OCI-LY7 (cell line): ENCODE data around the gene ZNF318. TPM values are rescaled to one million over a fixed set of nuclear protein-coding genes. Genes with fewer than 3 reads are reported as not detected.

Experiments used
- BruUV-seq: library from RNA; stranded (reverse); fragments of 400-500 nt; replicated peaks from 2 replicates; lab custom pipeline; 2021; lab: Mats Ljungman, UMichigan
- CTCF ChIA-PET: fragments of 300-600 bp; sonication (Branson Sonifier 250); formaldehyde crosslinking; loops from one replicate; lab custom pipeline; 2022; ENCODE audit warnings: antibody characterized with exemption; ENCODE audit not compliant: unreplicated experiment; lab: Charles Lee
- POLR2A ChIA-PET: fragments of 300-600 bp; sonication (Branson Sonifier 250); formaldehyde crosslinking; loops from one replicate; lab custom pipeline; 2022; ENCODE audit warnings: antibody characterized with exemption; lab: Charles Lee
- DNase-seq: peaks from one replicate; pipeline ENCODE4 v3.0.0-alpha.2; 2015; ENCODE audit warnings: low spot score
- H2AFZ ChIP-seq: fragments of 200-600 bp; sonication (generic), shearing (Covaris generic); 2 replicates; pipeline ENCODE4 v1.6.1; 2014; ENCODE audit warnings: mild to moderate bottlenecking, antibody characterized with exemption, low read length, moderate library complexity
- H3K27ac ChIP-seq: fragments of 200-600 bp; sonication (generic); 2 replicates; pipeline ENCODE4 v1.5.1; 2014; ENCODE audit warnings: mixed run types, low read depth, mild to moderate bottlenecking, moderate library complexity, low read length, inconsistent platforms; ENCODE audit not compliant: poor library complexity, severe bottlenecking
- H3K36me3 ChIP-seq: fragments of 200-600 bp; sonication (generic); 2 replicates; pipeline ENCODE4 v1.6.1; 2014; ENCODE audit warnings: mild to moderate bottlenecking, antibody characterized with exemption, low read length, moderate library complexity, mixed read lengths; ENCODE audit not compliant: insufficient read depth
- H3K4me1 ChIP-seq: fragments of 200-600 bp; sonication (generic); 2 replicates; pipeline ENCODE4 v1.5.1; 2014; ENCODE audit warnings: mild to moderate bottlenecking, low read length; ENCODE audit not compliant: insufficient read depth, poor library complexity, severe bottlenecking
- H3K4me2 ChIP-seq: fragments of 200-600 bp; sonication (generic); 2 replicates; pipeline ENCODE4 v1.6.1; 2014; ENCODE audit warnings: mild to moderate bottlenecking, low read length
- H3K4me3 ChIP-seq: fragments of 200-600 bp; sonication (generic); 2 replicates; pipeline ENCODE4 v1.5.1; 2014; ENCODE audit warnings: mild to moderate bottlenecking, low read depth, low read length; ENCODE audit not compliant: poor library complexity, severe bottlenecking
- H3K79me2 ChIP-seq: fragments of 200-600 bp; sonication (generic); 2 replicates; pipeline ENCODE4 v1.6.1; 2016; ENCODE audit warnings: low read depth, mild to moderate bottlenecking, low read length, moderate library complexity, mixed read lengths; ENCODE audit not compliant: insufficient read depth
- H3K9me2 ChIP-seq: fragments of 200-600 bp; sonication (generic); 2 replicates; pipeline ENCODE4 v1.6.1; 2016; ENCODE audit warnings: mild to moderate bottlenecking, low read length, mixed read lengths; ENCODE audit not compliant: insufficient read depth
- H3K9me3 ChIP-seq: fragments of 200-600 bp; sonication (generic); 2 replicates; pipeline ENCODE4 v1.6.1; 2014; ENCODE audit warnings: mild to moderate bottlenecking, mixed run types, low read length, mixed read lengths
- H4K20me1 ChIP-seq: fragments of 200-600 bp; sonication (generic); 2 replicates; pipeline ENCODE4 v1.6.1; 2014; ENCODE audit warnings: mild to moderate bottlenecking, antibody characterized with exemption, low read length, moderate library complexity, mixed read lengths; ENCODE audit not compliant: insufficient read depth
- CTCF ChIP-seq: fragments of 200-600 bp; sonication (generic); conservative IDR thresholded peaks from 2 replicates; pipeline ENCODE4 v1.5.1; 2014; ENCODE audit warnings: mild to moderate bottlenecking, antibody characterized with exemption, low read length, moderate library complexity, mixed read lengths
- EZH2phosphoT487 ChIP-seq: fragments of 200-600 bp; sonication (generic); IDR thresholded peaks from 2 replicates; pipeline ENCODE4 v1.6.1; 2018; ENCODE audit warnings: low read depth, borderline replicate concordance, mild to moderate bottlenecking, mixed run types, antibody characterized with exemption, low read length, moderate library complexity, mixed read lengths
- intact Hi-C: fragments of 100-400 bp; cut with micrococcal nuclease; formaldehyde crosslinking; loops from one replicate; pipeline ENCODE4 v1.10.0; 2022; ENCODE audit not compliant: unreplicated experiment
- total RNA-seq, 2 experiments: library from RNA; depleted of rRNA in 1 of 2; stranded (reverse); fragments of >200 nt in 1 of 2; shearing (Covaris generic) in 1 of 2; gene quantifications; 2 replicates each; pipeline ENCODE4 v1.2.3, GENCODE V29; 2014 to 2022

ZNF318 gene
- total RNA-seq, 2 experiments from 2014 or later, result 12.8 to 24.4 TPM

GRCh38 chr6:43402820-43403219 is 33.4 kb upstream of the ZNF318 start:
- intact Hi-C loops, result no loop called here

GRCh38 chr6:43401730-43402129 is 32.3 kb upstream of the ZNF318 start:
- CTCF ChIA-PET, result no interaction called here
- intact Hi-C loops, result no loop called here
- no peak for DNase-seq
- no peaks in the 10 kb centered on the region for H3K9me3 ChIP-seq
- peaks cover 11% of the 10 kb centered on the region for H3K4me1 ChIP-seq
- no peaks in the 10 kb centered on the region for H3K36me3 ChIP-seq
- no peak for TF ChIP-seq EZH2phosphoT487
- TF ChIP-seq CTCF, result no peak
- H3K4me2 ChIP-seq, result no peak overlapping the region
- H3K79me2 ChIP-seq, result no peaks in the 10 kb centered on the region
- POLR2A ChIA-PET, result no interaction called here
- H2AFZ ChIP-seq, result no peak overlapping the region
- no peaks in the 10 kb centered on the region for H4K20me1 ChIP-seq
- no peak overlapping the region for H3K27ac ChIP-seq
- H3K4me3 ChIP-seq, result no peak overlapping the region
- no TSS peak for BruUV-seq
- no peaks in the 10 kb centered on the region for H3K9me2 ChIP-seq

More at GRCh38 chr6:43402820-43403219, 33.4 kb upstream of the ZNF318 start:
- POLR2A ChIA-PET, result no interaction called here
- DNase-seq, result no peak
- Histone ChIP-seq H3K36me3 (no peaks in the 10 kb centered on the region), H3K4me3 (no peak overlapping the region), H3K27ac (no peak overlapping the region), H3K9me2 (no peaks in the 10 kb centered on the region), H4K20me1 (no peaks in the 10 kb centered on the region), H3K4me2 (no peak overlapping the region), H3K4me1 (peaks cover 4% of the 10 kb centered on the region), H3K9me3 (no peaks in the 10 kb centered on the region), H2AFZ (no peak overlapping the region), H3K79me2 (no peaks in the 10 kb centered on the region)
- no TSS peak for BruUV-seq
- no peak for TF ChIP-seq EZH2phosphoT487
- TF ChIP-seq CTCF, result no peak
- CTCF ChIA-PET, result no interaction called here

- POLR2A ChIA-PET, result no interaction called here
- Histone ChIP-seq H3K4me2 (no peak overlapping the region), H3K36me3 (no peaks in the 10 kb centered on the region), H3K4me3 (no peak overlapping the region), H2AFZ (no peak overlapping the region), H3K79me2 (no peaks in the 10 kb centered on the region), H3K9me2 (no peaks in the 10 kb centered on the region), H4K20me1 (no peaks in the 10 kb centered on the region), H3K4me1 (peaks cover 11% of the 10 kb centered on the region), H3K9me3 (no peaks in the 10 kb centered on the region), H3K27ac (no peak overlapping the region)
- intact Hi-C loops, result loop anchor here (5.0 kb wide), 1 partner anchor 38 kb away; no protein-coding TSS in a partner anchor
- no TSS peak for BruUV-seq
- CTCF ChIA-PET, result no interaction called here
- TF ChIP-seq CTCF (no peak), EZH2phosphoT487 (no peak)
- DNase-seq, result no peak
These were observed 30.6 kb upstream of the ZNF318 start for GRCh38 chr6:43399932-43400487.
